Endothelial cell of umbilical vein (primary cell): ENCODE results near the gene GPR176. TPM values are rescaled to one million over a fixed set of nuclear protein-coding genes. Genes with fewer than 3 reads are reported as not detected.

Source experiments
- BruUV-seq: library from RNA; stranded (reverse); fragments of 400-500 nt; replicated peaks from 2 replicates; lab custom pipeline; 2021; lab: Mats Ljungman, UMichigan
- CTCF ChIA-PET: fragments of 300-600, 350-600 bp; sonication (Branson Sonifier 250); formaldehyde crosslinking; loops from one replicate; lab custom pipeline; 2021; ENCODE audit warnings: antibody characterized with exemption, inconsistent platforms; lab: Charles Lee
- POLR2A ChIA-PET: fragments of 300-600, 350-600 bp; sonication (Branson Sonifier 250); formaldehyde crosslinking; loops from one replicate; lab custom pipeline; 2021; ENCODE audit warnings: antibody characterized with exemption, inconsistent platforms; lab: Charles Lee
- DNase-seq: peaks from one replicate; pipeline ENCODE4 v3.0.0-alpha.2; 2011; ENCODE audit warnings: low read depth, low spot score
- FAIRE-seq: peaks from 2 replicates; lab custom pipeline; 2011; peaks lifted over from hg19 to GRCh38; lab: Jason Lieb, UNC
- H2AFZ ChIP-seq: 2 replicates; pipeline ENCODE4 v1.6.0; 2012; ENCODE audit warnings: low read depth, low read length, control low read depth, inconsistent platforms
- H3K27ac ChIP-seq: 2 replicates; pipeline ENCODE4 v1.5.1; 2011; ENCODE audit warnings: low read depth, mild to moderate bottlenecking, control low read depth, low read length, moderate library complexity; ENCODE audit not compliant: insufficient read depth
- H3K27me3 ChIP-seq, 2 experiments: 2 replicates each; pipeline versions ENCODE4 v1.6.0 to v1.6.1; 2011; ENCODE audit warnings: low read length in 2 of 2, mixed read lengths in 1 of 2; ENCODE audit not compliant: control insufficient read depth in 2 of 2, insufficient read depth in 2 of 2
- H3K36me3 ChIP-seq, 2 experiments: 2 replicates in 1 of 2; 3 replicates in 1 of 2; pipeline ENCODE4 v1.5.1; 2011; ENCODE audit warnings: low read length in 2 of 2, mild to moderate bottlenecking in 1 of 2, moderate library complexity in 1 of 2; ENCODE audit not compliant: control insufficient read depth in 2 of 2, insufficient read depth in 2 of 2; ENCODE audit errors: extremely low read depth in 1 of 2
- H3K4me1 ChIP-seq: 3 replicates; pipeline ENCODE4 v1.5.1; 2011; ENCODE audit warnings: mild to moderate bottlenecking, low read length; ENCODE audit not compliant: control insufficient read depth, insufficient read depth; ENCODE audit errors: extremely low read depth
- H3K4me2 ChIP-seq: 2 replicates; pipeline ENCODE4 v1.6.1; 2011; ENCODE audit warnings: low read length, control low read depth, mixed read lengths; ENCODE audit not compliant: insufficient read depth
- H3K4me3 ChIP-seq, 3 experiments: fragments of 200-600 bp in 1 of 3; sonication (generic), shearing (Covaris generic) in 1 of 3; replicated peaks in 1 of 3; 2 replicates each; pipeline ENCODE4 v1.5.1; 2011 to 2016; ENCODE audit warnings: control low read depth in 3 of 3, low read length in 3 of 3, mild to moderate bottlenecking in 2 of 3, inconsistent platforms in 1 of 3, low read depth in 1 of 3, moderate library complexity in 1 of 3; ENCODE audit not compliant: insufficient read depth in 1 of 3
- H3K79me2 ChIP-seq: 2 replicates; pipeline ENCODE4 v1.6.0; 2012; ENCODE audit warnings: low read length, inconsistent platforms; ENCODE audit not compliant: control insufficient read depth, insufficient read depth
- H3K9ac ChIP-seq: replicated peaks from 2 replicates; pipeline ENCODE3; 2011; ENCODE audit warnings: low read length, control low read depth; ENCODE audit not compliant: insufficient read depth; ENCODE audit errors: extremely low read depth
- H3K9me1 ChIP-seq: replicated peaks from 3 replicates; pipeline ENCODE4 v1.6.0; 2011; ENCODE audit warnings: mild to moderate bottlenecking, low read length; ENCODE audit not compliant: control insufficient read depth, insufficient read depth; ENCODE audit errors: extremely low read depth
- H3K9me3 ChIP-seq: replicated peaks from 2 replicates; pipeline ENCODE4 v1.5.1; 2012; ENCODE audit warnings: low read length, inconsistent platforms; ENCODE audit not compliant: control insufficient read depth, insufficient read depth
- H4K20me1 ChIP-seq: replicated peaks from 2 replicates; pipeline ENCODE3; 2011; ENCODE audit warnings: mild to moderate bottlenecking, low read length; ENCODE audit not compliant: control insufficient read depth, insufficient read depth; ENCODE audit errors: extremely low read depth
- EZH2 ChIP-seq: IDR thresholded peaks from 2 replicates; pipeline ENCODE4 v1.6.1; 2012; ENCODE audit warnings: borderline replicate concordance, low read depth, mild to moderate bottlenecking, moderate library complexity, low read length, inconsistent platforms; ENCODE audit not compliant: severe bottlenecking
- FOS ChIP-seq: IDR thresholded peaks from 2 replicates; pipeline ENCODE4 v1.6.1; 2011; ENCODE audit warnings: mild to moderate bottlenecking, low read length, moderate library complexity, borderline replicate concordance; ENCODE audit not compliant: insufficient read depth
- GATA2 ChIP-seq: IDR thresholded peaks from 2 replicates; pipeline ENCODE4 v1.7.0; 2011; ENCODE audit warnings: low read depth, mild to moderate bottlenecking, moderate library complexity, mixed read lengths, low read length; ENCODE audit not compliant: insufficient read length, insufficient read depth
- JUN ChIP-seq: IDR thresholded peaks from 2 replicates; pipeline ENCODE4 v1.6.1; 2011; ENCODE audit warnings: borderline replicate concordance, low read depth; ENCODE audit not compliant: insufficient read length, insufficient read depth
- MYC ChIP-seq: IDR thresholded peaks from one replicate; pipeline ENCODE4 v1.6.1; 2011; ENCODE audit warnings: mild to moderate bottlenecking, low read depth, low read length
- POLR2A ChIP-seq: IDR thresholded peaks from 2 replicates; pipeline ENCODE4 v1.6.1; 2012; ENCODE audit warnings: low read depth, mild to moderate bottlenecking, control low read depth, low read length
- POLR2AphosphoS5 ChIP-seq: IDR thresholded peaks from 2 replicates; pipeline ENCODE4 v1.6.1; 2012; ENCODE audit warnings: low read depth, mild to moderate bottlenecking, control low read depth, low read length, moderate library complexity; ENCODE audit not compliant: insufficient read depth
- dilution Hi-C: fragments of 300-500 bp; cut with MboI; formaldehyde crosslinking; loops from one replicate; pipeline ENCODE4 v1.15.0; 2019; ENCODE audit warnings: low sequenced_read_pairs; ENCODE audit not compliant: extremely low pct_ligation_motif_present
- intact Hi-C: fragments of 100-400 bp; cut with micrococcal nuclease; formaldehyde crosslinking; loops from one replicate; pipeline ENCODE4 v1.10.0; 2022
- polyA plus RNA-seq, 4 experiments: library from polyadenylated mRNA; depleted of rRNA in 3 of 4; stranded (reverse) in 3 of 4; unstranded in 1 of 4; fragments of >200 nt; gene quantifications; 2 replicates each; pipeline versions ENCODE4 v1.2.1 to v1.2.3, GENCODE V29; 2011 to 2012; ENCODE audit warnings: missing spikeins in 1 of 4
- total RNA-seq: library from RNA; stranded (reverse); gene quantifications from 2 replicates; pipeline ENCODE4 v1.2.3, GENCODE V29; 2021
- TF ChIP-seq, protein P1 (sequence below), 2 donors: IDR thresholded peaks; 1 replicate in 1 of 2; 2 replicates in 1 of 2; pipeline ENCODE4 v1.5.1; 2011; ENCODE audit warnings: low read length in 2 of 2, mild to moderate bottlenecking in 2 of 2, moderate library complexity in 2 of 2, control low read depth in 1 of 2, inconsistent platforms in 1 of 2, low read depth in 1 of 2; ENCODE audit not compliant: insufficient read depth in 1 of 2; ENCODE audit errors: extremely low read depth in 1 of 2
- TF ChIP-seq, protein P2 (sequence below): IDR thresholded peaks from 2 replicates; pipeline ENCODE4 v1.6.1; 2011; ENCODE audit not compliant: insufficient read depth, insufficient read length

GPR176 gene
- total and polyA plus RNA-seq, 2 donors (not counting 3 experiments of a cell fraction or from before 2014, with no cell fraction given), result 35.3 to 68.7 TPM

DNA sequence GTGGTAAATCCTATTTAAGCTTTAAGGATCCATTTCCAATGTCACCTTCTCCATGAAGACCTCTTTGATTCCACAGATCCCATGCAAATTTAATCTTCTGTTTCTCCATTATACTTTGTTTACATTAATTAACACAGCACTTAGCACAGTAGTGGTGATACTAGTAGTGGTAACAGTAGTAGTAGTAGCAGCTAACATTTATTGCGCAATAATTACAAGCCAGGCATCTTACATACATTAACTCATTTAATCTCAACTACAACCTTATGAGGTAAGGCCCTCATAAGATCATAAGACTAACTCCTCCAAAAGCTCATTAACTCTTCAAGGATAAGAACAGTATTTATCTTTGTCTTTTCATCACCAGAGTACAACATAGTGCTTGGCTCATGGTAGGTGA, 82.6 kb downstream of the GPR176 start:
- no TSS peak for BruUV-seq
- no peaks in the 10 kb centered on the region for H3K9me1 ChIP-seq
- H3K4me2 ChIP-seq, result no peak overlapping the region
- H3K4me3 ChIP-seq, result no peak overlapping the region
- H4K20me1 ChIP-seq, result no peaks in the 10 kb centered on the region
- no peak overlapping the region for H2AFZ ChIP-seq
- dilution Hi-C loops, result no loop called here
- peaks cover 6% of the 10 kb centered on the region for H3K79me2 ChIP-seq
- no peaks in the 10 kb centered on the region for H3K27me3 ChIP-seq
- ChIA-PET CTCF (interaction anchor here (0.9 kb wide), 1 partner anchor 8 kb away, joined by 4 read pairs; no protein-coding TSS in a partner anchor), POLR2A (no interaction called here)
- H3K36me3 ChIP-seq, result no peaks in the 10 kb centered on the region
- TF ChIP-seq FOS (no peak), EZH2 (no peak), POLR2A (no peak), GATA2 (no peak), JUN (no peak), MYC (no peak), POLR2AphosphoS5 (no peak)
- TF ChIP-seq, protein P1, sequence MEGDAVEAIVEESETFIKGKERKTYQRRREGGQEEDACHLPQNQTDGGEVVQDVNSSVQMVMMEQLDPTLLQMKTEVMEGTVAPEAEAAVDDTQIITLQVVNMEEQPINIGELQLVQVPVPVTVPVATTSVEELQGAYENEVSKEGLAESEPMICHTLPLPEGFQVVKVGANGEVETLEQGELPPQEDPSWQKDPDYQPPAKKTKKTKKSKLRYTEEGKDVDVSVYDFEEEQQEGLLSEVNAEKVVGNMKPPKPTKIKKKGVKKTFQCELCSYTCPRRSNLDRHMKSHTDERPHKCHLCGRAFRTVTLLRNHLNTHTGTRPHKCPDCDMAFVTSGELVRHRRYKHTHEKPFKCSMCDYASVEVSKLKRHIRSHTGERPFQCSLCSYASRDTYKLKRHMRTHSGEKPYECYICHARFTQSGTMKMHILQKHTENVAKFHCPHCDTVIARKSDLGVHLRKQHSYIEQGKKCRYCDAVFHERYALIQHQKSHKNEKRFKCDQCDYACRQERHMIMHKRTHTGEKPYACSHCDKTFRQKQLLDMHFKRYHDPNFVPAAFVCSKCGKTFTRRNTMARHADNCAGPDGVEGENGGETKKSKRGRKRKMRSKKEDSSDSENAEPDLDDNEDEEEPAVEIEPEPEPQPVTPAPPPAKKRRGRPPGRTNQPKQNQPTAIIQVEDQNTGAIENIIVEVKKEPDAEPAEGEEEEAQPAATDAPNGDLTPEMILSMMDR (IDR thresholded peaks at IDR 0.05; ENCODE audit: extremely low read depth in 1 of 2, insufficient read depth in 1 of 2, low read depth in 1 of 2, low read length in 2 of 2), result no peak
- TF ChIP-seq, protein P2, sequence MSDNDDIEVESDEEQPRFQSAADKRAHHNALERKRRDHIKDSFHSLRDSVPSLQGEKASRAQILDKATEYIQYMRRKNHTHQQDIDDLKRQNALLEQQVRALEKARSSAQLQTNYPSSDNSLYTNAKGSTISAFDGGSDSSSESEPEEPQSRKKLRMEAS, result no peak
- H3K9me3 ChIP-seq, result no peaks in the 10 kb centered on the region
- FAIRE-seq, result no peak
- no peak overlapping the region for H3K27ac ChIP-seq
- no peak for DNase-seq
- H3K4me1 ChIP-seq, result peaks cover 5% of the 10 kb centered on the region
- intact Hi-C loops, result no loop called here
- no peak overlapping the region for H3K9ac ChIP-seq
